Trophoblast cell (in vitro differentiated cells and primary cell): ENCODE results near the gene POGLUT3.
A peak's percentile ranks its signal among the peaks of the same experiment; 100 is the strongest.

Experiments used
- DNase-seq, 2 donors: peaks; one replicate each; pipeline ENCODE4 v3.0.0-alpha.2; 2016
- H2AFZ ChIP-seq: 2 replicates; pipeline ENCODE4 v1.6.1; 2013; ENCODE audit warnings: low read length, moderate library complexity, mild to moderate bottlenecking; ENCODE audit not compliant: insufficient read depth, poor library complexity
- H2AK5ac ChIP-seq: 2 replicates; pipeline ENCODE4 v1.6.1; 2013; ENCODE audit warnings: mild to moderate bottlenecking, low read length
- H2BK120ac ChIP-seq: 2 replicates; pipeline ENCODE4 v1.6.1; 2013; ENCODE audit warnings: low read length, mild to moderate bottlenecking, moderate library complexity; ENCODE audit not compliant: insufficient read depth, poor library complexity
- H2BK12ac ChIP-seq: 2 replicates; pipeline ENCODE4 v1.6.1; 2013; ENCODE audit warnings: mild to moderate bottlenecking, low read length, moderate library complexity
- H2BK5ac ChIP-seq: 2 replicates; pipeline ENCODE4 v1.6.1; 2013; ENCODE audit warnings: low read length, low read depth, moderate library complexity, mild to moderate bottlenecking; ENCODE audit not compliant: poor library complexity
- H3K14ac ChIP-seq: 2 replicates; pipeline ENCODE4 v1.6.1; 2013; ENCODE audit warnings: mild to moderate bottlenecking, low read length
- H3K18ac ChIP-seq: 2 replicates; pipeline ENCODE4 v1.6.1; 2013; ENCODE audit warnings: mild to moderate bottlenecking, low read length
- H3K23ac ChIP-seq: 2 replicates; pipeline ENCODE4 v1.6.1; 2013; ENCODE audit warnings: low read length
- H3K27ac ChIP-seq: 2 replicates; pipeline ENCODE4 v1.5.1; 2013; ENCODE audit warnings: low read depth, mild to moderate bottlenecking, inconsistent platforms, low read length, moderate library complexity
- H3K27me3 ChIP-seq: 2 replicates; pipeline ENCODE4 v1.6.1; 2013; ENCODE audit warnings: inconsistent platforms, mild to moderate bottlenecking, low read length, moderate library complexity; ENCODE audit not compliant: insufficient read depth
- H3K36me3 ChIP-seq, 2 experiments: 1 replicate in 1 of 2; 2 replicates in 1 of 2; pipeline ENCODE4 v1.6.1; 2013; ENCODE audit warnings: low read length in 2 of 2, mild to moderate bottlenecking in 2 of 2, moderate library complexity in 1 of 2; ENCODE audit not compliant: insufficient read depth in 2 of 2, control insufficient read depth in 1 of 2
- H3K4ac ChIP-seq: 2 replicates; pipeline ENCODE4 v1.6.1; 2013; ENCODE audit warnings: low read depth, mild to moderate bottlenecking, low read length, moderate library complexity
- H3K4me1 ChIP-seq, 2 experiments: 1 replicate in 1 of 2; 2 replicates in 1 of 2; pipeline ENCODE4 v1.6.1; 2013; ENCODE audit warnings: low read length in 2 of 2, mild to moderate bottlenecking in 2 of 2, moderate library complexity in 1 of 2; ENCODE audit not compliant: insufficient read depth in 2 of 2, control insufficient read depth in 1 of 2
- H3K4me2 ChIP-seq: 2 replicates; pipeline ENCODE4 v1.6.1; 2013; ENCODE audit warnings: inconsistent platforms, mild to moderate bottlenecking, low read length, moderate library complexity
- H3K4me3 ChIP-seq: 2 replicates; pipeline ENCODE4 v1.5.1; 2013; ENCODE audit warnings: mild to moderate bottlenecking, low read depth, low read length, inconsistent platforms
- H3K79me1 ChIP-seq: one replicate; pipeline ENCODE4 v1.6.1; 2013; ENCODE audit warnings: low read length
- H3K79me2 ChIP-seq: 2 replicates; pipeline ENCODE4 v1.6.1; 2013; ENCODE audit warnings: low read length, mild to moderate bottlenecking; ENCODE audit not compliant: control insufficient read depth, insufficient read depth, poor library complexity
- H3K9ac ChIP-seq: 2 replicates; pipeline ENCODE4 v1.6.1; 2013; ENCODE audit warnings: mild to moderate bottlenecking, low read length
- H3K9me3 ChIP-seq: 2 replicates; pipeline ENCODE4 v1.6.1; 2013; ENCODE audit warnings: low read depth, mild to moderate bottlenecking, control low read depth, inconsistent platforms, low read length; ENCODE audit not compliant: insufficient read depth
- H4K12ac ChIP-seq: 2 replicates; pipeline ENCODE4 v1.6.1; 2013; ENCODE audit warnings: low read depth, mild to moderate bottlenecking, low read length, moderate library complexity
- H4K8ac ChIP-seq: 2 replicates; pipeline ENCODE4 v1.6.1; 2013; ENCODE audit warnings: low read depth, mild to moderate bottlenecking, low read length, moderate library complexity
- H4K91ac ChIP-seq: one replicate; pipeline ENCODE4 v1.6.1; 2013; ENCODE audit warnings: low read depth, mild to moderate bottlenecking, low read length, moderate library complexity
- WGBS: extraction: QIAGEN DNeasy Blood & Tissue Kit; methylation state at CpG from one replicate; pipeline ENCODE4 v1.1.7; 2013; ENCODE audit warnings: missing lambda C conversion rate; ENCODE audit not compliant: insufficient read length, insufficient coverage; ENCODE audit errors: extremely low coverage; 5-methylcytosine and 5-hydroxymethylcytosine counted together

POGLUT3 gene

DNA sequence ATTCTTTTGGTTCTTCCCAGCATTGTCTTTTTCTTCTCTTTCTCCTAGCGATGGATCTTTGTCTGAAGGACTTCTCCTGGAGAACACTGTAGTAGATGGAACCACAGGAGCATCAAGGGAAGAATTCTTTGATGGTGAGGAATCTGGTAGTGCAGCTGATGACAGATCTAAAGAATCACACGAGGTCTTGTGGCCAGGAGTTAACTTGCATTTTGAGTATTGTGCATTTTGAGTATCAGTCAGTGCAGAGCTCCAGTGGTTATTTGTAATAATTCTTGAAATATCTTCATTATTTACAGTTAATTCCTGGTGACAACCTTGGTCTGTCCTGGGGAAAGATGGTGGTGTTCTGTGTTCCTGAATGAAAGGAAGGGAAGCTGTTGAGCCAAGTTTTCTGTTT is 14.5 kb upstream of the POGLUT3 start:
- H4K91ac ChIP-seq = no peak overlapping the region
- peaks cover 5 to 19% of the 10 kb centered on the region in 2 experiments for H3K36me3 ChIP-seq
- H3K4ac ChIP-seq = no peak overlapping the region
- H2BK120ac ChIP-seq = no peak overlapping the region
- H3K4me2 ChIP-seq = no peak overlapping the region
- no peak overlapping the region for H3K18ac ChIP-seq
- H3K14ac ChIP-seq = no peak overlapping the region
- H3K27me3 ChIP-seq = no peaks in the 10 kb centered on the region
- H2AK5ac ChIP-seq = no peak overlapping the region
- H3K4me1 ChIP-seq = no peaks in the 10 kb centered on the region
- no peak overlapping the region for H3K9ac ChIP-seq
- no peak overlapping the region for H2BK12ac ChIP-seq
- no peak overlapping the region for H2BK5ac ChIP-seq
- H3K9me3 ChIP-seq = peaks cover 2% of the 10 kb centered on the region
- H3K4me3 ChIP-seq = no peak overlapping the region
- peak in 1 of 2 donors; percentile 20 for DNase-seq
- no CpG with 5 or more reads among the region's 2 CpGs for WGBS
- H3K27ac ChIP-seq = no peak overlapping the region
- H3K79me1 ChIP-seq = peaks cover 2% of the 10 kb centered on the region
- H3K23ac ChIP-seq = no peak overlapping the region
- H3K79me2 ChIP-seq = no peaks in the 10 kb centered on the region
- no peak overlapping the region for H4K8ac ChIP-seq
- no peak overlapping the region for H4K12ac ChIP-seq
- no peak overlapping the region for H2AFZ ChIP-seq

DNA sequence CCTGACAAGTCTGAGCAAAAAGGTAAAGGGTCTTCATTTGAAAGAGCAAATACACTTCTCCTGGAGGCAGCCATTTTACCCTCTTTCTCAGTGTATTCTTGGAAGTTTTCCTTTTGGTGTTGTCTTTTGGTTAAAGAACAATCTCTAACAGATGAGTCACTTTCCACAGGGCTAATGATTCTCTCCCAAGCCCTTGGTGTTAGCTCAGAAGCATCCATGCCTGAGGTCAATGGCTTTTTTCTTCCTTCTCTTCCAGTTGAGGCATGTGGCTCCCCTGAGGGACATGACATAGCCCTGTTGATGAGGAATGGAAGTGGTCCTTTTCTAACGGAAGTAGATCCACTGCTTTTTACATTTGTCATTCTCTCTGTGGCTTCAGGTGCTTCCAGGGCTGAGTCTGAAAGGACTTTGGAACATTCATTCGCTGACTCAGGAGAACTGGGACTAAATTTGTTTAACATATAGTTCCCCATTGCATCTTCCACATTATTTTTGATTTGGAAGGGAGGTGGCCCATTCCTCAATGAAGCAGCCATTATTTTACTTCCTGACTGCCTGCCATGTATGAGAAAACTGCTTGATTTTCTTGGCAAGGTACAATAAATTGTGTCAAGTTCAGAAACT is 13.8 kb upstream of the POGLUT3 start:
- Histone ChIP-seq H3K9ac (no peak overlapping the region), H3K14ac (no peak overlapping the region), H3K4me3 (no peak overlapping the region), H3K23ac (no peak overlapping the region), H3K27ac (no peak overlapping the region), H2BK5ac (no peak overlapping the region), H3K4me1 (no peaks in the 10 kb centered on the region), H3K4ac (no peak overlapping the region), H3K79me1 (no peaks in the 10 kb centered on the region), H3K36me3 (peaks cover 5 to 19% of the 10 kb centered on the region in 2 experiments), H3K27me3 (no peaks in the 10 kb centered on the region), H4K8ac (no peak overlapping the region), H4K91ac (no peak overlapping the region), H3K18ac (no peak overlapping the region), H3K4me2 (no peak overlapping the region), H2BK120ac (no peak overlapping the region), H3K9me3 (peaks cover 2% of the 10 kb centered on the region), H2AFZ (no peak overlapping the region), H4K12ac (no peak overlapping the region), H2BK12ac (no peak overlapping the region), H2AK5ac (no peak overlapping the region), H3K79me2 (no peaks in the 10 kb centered on the region)
- DNase-seq = peak; percentile 81 to 90
- WGBS = no CpG with 5 or more reads among the region's 2 CpGs

DNA sequence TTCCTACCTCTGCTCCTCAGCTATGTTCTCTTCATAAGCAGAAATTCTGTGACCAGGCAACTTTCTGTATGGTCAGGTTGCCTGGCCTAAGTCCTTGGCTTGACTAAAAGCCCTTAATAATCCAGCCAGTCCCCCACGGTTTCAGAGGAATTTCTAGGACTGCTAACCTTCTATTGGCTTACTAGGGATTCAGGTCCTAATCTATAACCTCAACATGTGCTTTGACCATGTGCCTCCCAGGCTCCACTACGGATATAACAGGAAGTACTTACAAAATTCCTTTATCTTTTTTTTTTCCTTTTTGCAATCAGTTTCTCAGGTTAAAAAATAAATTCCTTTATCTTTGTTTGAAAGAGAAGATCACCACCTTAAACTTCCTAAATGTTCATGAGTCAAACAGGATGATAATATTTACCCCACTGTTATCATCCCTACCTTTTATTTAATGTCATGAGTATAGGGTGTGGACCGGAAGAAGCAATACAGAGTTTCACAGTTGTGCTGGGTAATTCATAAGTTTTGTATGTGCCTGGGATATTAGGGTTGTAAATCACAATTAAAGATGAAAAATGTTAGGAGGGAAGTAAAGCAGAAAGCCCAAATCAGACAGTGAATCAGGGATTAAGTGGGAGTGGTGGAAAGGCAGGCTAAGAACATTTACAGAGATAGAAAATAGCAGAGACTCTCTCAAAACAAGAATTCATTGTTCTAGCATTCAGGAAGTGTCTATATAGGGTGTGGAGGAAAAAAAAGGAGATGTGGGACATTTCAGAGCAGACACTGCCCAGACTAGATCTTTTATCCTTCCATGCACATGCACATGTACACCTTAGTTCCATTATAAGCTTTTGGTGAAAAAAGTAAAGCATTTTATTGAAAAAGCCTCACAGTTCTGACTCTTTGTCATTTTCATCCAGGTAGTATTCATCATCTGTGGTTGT is 10.7 kb upstream of the POGLUT3 start:
- peaks cover 2% of the 10 kb centered on the region for H3K9me3 ChIP-seq
- no peak overlapping the region for H3K4me2 ChIP-seq
- H2BK5ac ChIP-seq = no peak overlapping the region
- no peak overlapping the region for H2AFZ ChIP-seq
- peaks cover 0 to 14% of the 10 kb centered on the region in 2 experiments for H3K36me3 ChIP-seq
- no peak overlapping the region for H2AK5ac ChIP-seq
- H3K18ac ChIP-seq = no peak overlapping the region
- H2BK120ac ChIP-seq = no peak overlapping the region
- no peak overlapping the region for H2BK12ac ChIP-seq
- no peak overlapping the region for H4K8ac ChIP-seq
- no peaks in the 10 kb centered on the region for H3K27me3 ChIP-seq
- no peak for DNase-seq
- H3K27ac ChIP-seq = no peak overlapping the region
- no CpG with 5 or more reads among the region's 3 CpGs for WGBS
- H3K4ac ChIP-seq = no peak overlapping the region
- H3K4me3 ChIP-seq = no peak overlapping the region
- no peaks in the 10 kb centered on the region for H3K4me1 ChIP-seq
- no peak overlapping the region for H3K23ac ChIP-seq
- no peak overlapping the region for H4K91ac ChIP-seq
- H4K12ac ChIP-seq = no peak overlapping the region
- H3K14ac ChIP-seq = no peak overlapping the region
- no peak overlapping the region for H3K9ac ChIP-seq
- no peaks in the 10 kb centered on the region for H3K79me1 ChIP-seq
- no peaks in the 10 kb centered on the region for H3K79me2 ChIP-seq

DNA sequence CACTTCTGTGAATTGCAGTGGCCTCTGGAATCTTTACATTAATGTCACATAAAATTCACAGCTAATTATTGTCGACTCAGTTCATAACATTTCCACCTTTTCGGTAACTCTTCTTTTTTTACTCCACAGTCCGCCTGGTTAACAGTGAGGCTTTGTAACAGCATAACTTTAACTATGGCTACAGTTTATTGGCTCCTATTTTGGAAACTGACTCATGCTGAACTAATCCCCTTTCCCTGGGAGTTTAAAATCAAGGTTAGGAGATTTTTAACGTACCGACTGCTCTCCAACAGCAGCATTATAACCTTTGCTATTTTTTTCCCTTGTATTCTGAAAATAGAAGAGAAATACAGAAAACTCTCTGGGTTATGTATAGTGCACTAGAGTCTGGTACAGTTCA is 3.2 kb upstream of the POGLUT3 start:
- no peak overlapping the region for H4K8ac ChIP-seq
- H3K27ac ChIP-seq = no peak overlapping the region
- H3K79me2 ChIP-seq = peaks cover 7% of the 10 kb centered on the region
- no peak overlapping the region for H2BK12ac ChIP-seq
- H3K9me3 ChIP-seq = no peaks in the 10 kb centered on the region
- H3K9ac ChIP-seq = no peak overlapping the region
- no peak overlapping the region for H3K4me3 ChIP-seq
- peaks cover 21% of the 10 kb centered on the region for H3K79me1 ChIP-seq
- H3K4me2 ChIP-seq = no peak overlapping the region
- no peak overlapping the region for H2AFZ ChIP-seq
- no peaks in the 10 kb centered on the region for H3K27me3 ChIP-seq
- no CpG with 5 or more reads among the region's 5 CpGs for WGBS
- H3K14ac ChIP-seq = no peak overlapping the region
- no peak overlapping the region for H3K4ac ChIP-seq
- no peak overlapping the region for H3K18ac ChIP-seq
- H2BK120ac ChIP-seq = no peak overlapping the region
- no peak overlapping the region for H3K23ac ChIP-seq
- no peak overlapping the region for H4K12ac ChIP-seq
- DNase-seq = no peak
- H4K91ac ChIP-seq = no peak overlapping the region
- H3K36me3 ChIP-seq = no peaks in the 10 kb centered on the region
- H2BK5ac ChIP-seq = no peak overlapping the region
- no peak overlapping the region for H2AK5ac ChIP-seq
- peaks cover 3 to 19% of the 10 kb centered on the region in 2 experiments for H3K4me1 ChIP-seq
